Testis (tissue), 3 donors: ENCODE results near the gene SHISA7. TPM values are rescaled to one million over a fixed set of nuclear protein-coding genes. Genes with fewer than 3 reads are reported as not detected.

ENCODE experiments used
- DNase-seq: peaks from one replicate; pipeline ENCODE4 v3.0.0-alpha.2; 2019
- H3K27ac ChIP-seq, 2 donors: fragments of 200-600 bp; sonication (generic); one replicate each; pipeline ENCODE4 v1.5.1; 2019
- H3K27me3 ChIP-seq: fragments of 200-600 bp; sonication (generic); one replicate; pipeline ENCODE4 v1.5.1; 2019
- H3K36me3 ChIP-seq: fragments of 200-600 bp; sonication (generic); one replicate; pipeline ENCODE4 v1.5.1; 2017; ENCODE audit warnings: low read depth; ENCODE audit errors: missing control alignments
- H3K4me1 ChIP-seq: fragments of 200-600 bp; sonication (generic); one replicate; pipeline ENCODE4 v1.5.1; 2019
- H3K4me3 ChIP-seq, 2 donors: fragments of 200-600 bp; sonication (generic); one replicate each; pipeline ENCODE4 v1.5.1; 2017 to 2019
- H3K9me3 ChIP-seq: fragments of 200-600 bp; sonication (generic); one replicate; pipeline ENCODE4 v1.5.1; 2017
- CTCF ChIP-seq, 3 experiments: fragments of 450-650 bp in 2 of 3; fragments of 200-600 bp in 1 of 3; sonication (generic) in 1 of 3; IDR thresholded peaks; one replicate each; pipeline ENCODE4 v1.5.1; 2016 to 2019; ENCODE audit warnings: antibody characterized with exemption in 3 of 3, mild to moderate bottlenecking in 2 of 3, moderate library complexity in 1 of 3
- POLR2A ChIP-seq: fragments of 450-650 bp; IDR thresholded peaks from one replicate; pipeline ENCODE4 v1.6.1; 2017; ENCODE audit warnings: antibody characterized with exemption, mild to moderate bottlenecking, moderate library complexity
- WGBS, 2 donors: methylation state at CpG; one replicate each; pipeline ENCODE4 v1.1.5; 2018; 5-methylcytosine and 5-hydroxymethylcytosine counted together
- intact Hi-C: fragments of 100-400 bp; cut with DNase I; formaldehyde crosslinking; loops from one replicate; pipeline ENCODE4 v1.15.1; 2023; ENCODE audit warnings: low total_unique reads
- polyA plus RNA-seq: library from polyadenylated mRNA; stranded (reverse); fragments of 350-450 nt; fragmentation: Illumina TruSeq; extraction: RNeasy Lipid Tissue Mini Kit (QIAGEN cat#74804); gene quantifications from one replicate; pipeline ENCODE4 v1.2.3, GENCODE V29; 2014; ENCODE audit warnings: low read depth, low replicate concordance; ENCODE audit not compliant: insufficient read depth
- total RNA-seq, 2 donors: library from RNA; depleted of rRNA; stranded (reverse); fragments of >200 nt; gene quantifications; one replicate each; pipeline ENCODE4 v1.2.3, GENCODE V29; 2016

SHISA7 gene
- total and polyA plus RNA-seq, 3 donors from 2014 or later: 0.43 to 1.0 (median 0.45) TPM

GRCh38 chr19:55482967-55483705 lies 40.0 kb upstream of the SHISA7 start:
- 79 to 83% methylated on average over 29 to 46 of the region's 47 CpGs for WGBS, 2 donors
- Histone ChIP-seq H3K27me3 (no peaks in the 10 kb centered on the region), H3K27ac (no peak overlapping the region), H3K4me3 (peak overlapping the region in 1 of 2 donors; percentile 34), H3K36me3 (no peaks in the 10 kb centered on the region), H3K9me3 (no peaks in the 10 kb centered on the region), H3K4me1 (peaks cover 63% of the 10 kb centered on the region)
- intact Hi-C loops: no loop called here
- TF ChIP-seq POLR2A (no peak), CTCF (IDR thresholded peaks at IDR 0.05) (no peak)
- DNase-seq: no peak

GRCh38 chr19:55482156-55482961 lies 39.3 kb upstream of the SHISA7 start:
- Histone ChIP-seq H3K9me3 (no peaks in the 10 kb centered on the region), H3K27me3 (no peaks in the 10 kb centered on the region), H3K4me3 (peak overlapping the region in 1 of 2 donors; percentile 34), H3K36me3 (no peaks in the 10 kb centered on the region), H3K4me1 (peaks cover 61% of the 10 kb centered on the region), H3K27ac (no peak overlapping the region)
- intact Hi-C loops: no loop called here
- WGBS, 2 donors: 65 to 75% methylated on average over 24 to 42 of the region's 83 CpGs
- TF ChIP-seq POLR2A (no peak), CTCF (IDR thresholded peaks at IDR 0.05) (no peak)
- DNase-seq: no peak

GRCh38 chr19:55481794-55482155 lies 38.7 kb upstream of the SHISA7 start:
- Histone ChIP-seq H3K36me3 (no peaks in the 10 kb centered on the region), H3K4me1 (peaks cover 56% of the 10 kb centered on the region), H3K9me3 (no peaks in the 10 kb centered on the region), H3K4me3 (peak overlapping the region in 1 of 2 donors; percentile 34), H3K27me3 (no peaks in the 10 kb centered on the region), H3K27ac (no peak overlapping the region)
- WGBS, 2 donors: 46% methylated on average over 11 of the region's 40 CpGs; no CpG with 5 or more reads in 1 of the 2 donors
- intact Hi-C loops: no loop called here
- no peak for DNase-seq
- TF ChIP-seq POLR2A (no peak), CTCF (IDR thresholded peaks at IDR 0.05) (no peak)

DNA sequence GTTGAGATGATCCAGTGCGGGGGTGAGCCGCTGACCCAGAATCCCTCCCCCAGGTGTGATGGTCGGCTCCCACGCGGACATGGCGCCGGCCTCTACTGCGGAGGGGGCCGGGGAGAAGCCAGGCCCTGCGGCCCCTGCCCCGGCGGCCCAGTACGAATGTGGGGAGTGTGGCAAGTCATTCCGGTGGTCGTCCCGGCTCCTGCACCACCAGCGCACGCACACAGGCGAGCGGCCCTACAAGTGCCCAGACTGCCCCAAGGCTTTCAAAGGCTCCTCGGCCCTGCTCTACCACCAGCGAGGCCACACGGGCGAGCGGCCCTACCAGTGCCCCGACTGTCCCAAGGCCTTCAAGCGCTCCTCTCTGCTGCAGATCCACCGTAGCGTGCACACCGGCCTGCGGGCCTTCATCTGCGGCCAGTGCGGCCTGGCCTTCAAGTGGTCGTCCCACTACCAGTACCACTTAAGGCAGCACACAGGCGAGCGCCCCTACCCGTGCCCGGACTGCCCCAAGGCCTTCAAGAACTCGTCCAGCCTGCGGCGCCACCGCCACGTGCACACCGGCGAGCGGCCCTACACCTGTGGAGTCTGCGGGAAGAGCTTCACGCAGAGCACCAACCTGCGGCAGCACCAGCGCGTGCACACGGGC lies 38.2 kb upstream of the SHISA7 start:
- WGBS, 2 donors: 77 to 82% methylated on average over 5 to 52 of the region's 52 CpGs
- H3K27me3 ChIP-seq: no peaks in the 10 kb centered on the region
- peak overlapping the region in 1 of 2 donors; percentile 34 for H3K4me3 ChIP-seq
- no peaks in the 10 kb centered on the region for H3K9me3 ChIP-seq
- DNase-seq: no peak
- intact Hi-C loops: no loop called here
- H3K36me3 ChIP-seq: no peaks in the 10 kb centered on the region
- TF ChIP-seq POLR2A: no peak
- TF ChIP-seq CTCF (IDR thresholded peaks at IDR 0.05): no peak
- H3K4me1 ChIP-seq: peaks cover 51% of the 10 kb centered on the region
- no peak overlapping the region for H3K27ac ChIP-seq
